ENCODE data around the gene TMEM117. TPM values are rescaled to one million over a fixed set of nuclear protein-coding genes. Genes with fewer than 3 reads are reported as not detected.

TMEM117 gene
- total RNA-seq, 1 experiment from 2014 or later: 1.1 TPM

DNA sequence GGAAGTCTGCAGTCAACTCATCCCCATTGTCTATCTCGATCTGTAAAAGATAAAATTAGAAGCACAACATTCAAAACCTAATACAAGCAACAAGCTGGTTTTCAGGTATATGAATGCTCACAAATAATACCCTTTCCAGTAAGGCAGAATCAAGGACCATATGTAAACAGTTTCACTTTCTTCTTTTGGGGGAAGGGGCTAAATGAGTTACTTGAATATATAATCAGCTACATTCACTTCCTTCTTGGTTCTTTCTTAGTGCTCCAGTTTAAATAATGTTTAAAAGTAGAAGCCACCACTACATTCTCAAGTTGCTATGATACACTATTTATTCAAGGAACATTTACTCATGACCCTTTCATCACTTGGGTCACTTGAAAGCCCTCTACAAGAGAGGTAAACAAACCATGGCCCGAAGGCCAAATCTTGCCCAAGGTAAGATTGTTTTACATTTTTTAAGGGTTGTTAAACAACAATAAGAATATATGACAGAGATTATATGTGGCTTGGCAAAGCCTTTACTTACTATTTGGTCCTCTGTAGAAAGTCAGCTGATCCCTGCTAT, 40.1 kb upstream of the TMEM117 start:
- H3K4me1 Mint-ChIP-seq (ENCODE audit: low read depth, unreplicated experiment): no peaks in the 10 kb centered on the region
- no peak for DNase-seq
- BruUV-seq (replicated peaks): no TSS peak
- peaks cover 5% of the 10 kb centered on the region for H3K36me3 Mint-ChIP-seq (ENCODE audit: insufficient read depth, unreplicated experiment)
- CTCF ChIA-PET: interaction anchor here (0.6 kb wide), 1 partner anchor 88 kb away, joined by 4 read pairs; no protein-coding TSS in a partner anchor
- no peak overlapping the region for H3K4me3 Mint-ChIP-seq (ENCODE audit: low read depth, unreplicated experiment)
- no peaks in the 10 kb centered on the region for H3K9me3 Mint-ChIP-seq (ENCODE audit: low read depth, unreplicated experiment)
- no peaks in the 10 kb centered on the region for H3K27me3 Mint-ChIP-seq (ENCODE audit: unreplicated experiment)
- H3K27ac Mint-ChIP-seq (ENCODE audit: unreplicated experiment): no peak overlapping the region
- intact Hi-C loops (cut with micrococcal nuclease; ENCODE audit: unreplicated experiment): loop anchor here (5.0 kb wide), 1 partner anchor 33 kb away; no protein-coding TSS in a partner anchor
- TF ChIP-seq, protein P1, sequence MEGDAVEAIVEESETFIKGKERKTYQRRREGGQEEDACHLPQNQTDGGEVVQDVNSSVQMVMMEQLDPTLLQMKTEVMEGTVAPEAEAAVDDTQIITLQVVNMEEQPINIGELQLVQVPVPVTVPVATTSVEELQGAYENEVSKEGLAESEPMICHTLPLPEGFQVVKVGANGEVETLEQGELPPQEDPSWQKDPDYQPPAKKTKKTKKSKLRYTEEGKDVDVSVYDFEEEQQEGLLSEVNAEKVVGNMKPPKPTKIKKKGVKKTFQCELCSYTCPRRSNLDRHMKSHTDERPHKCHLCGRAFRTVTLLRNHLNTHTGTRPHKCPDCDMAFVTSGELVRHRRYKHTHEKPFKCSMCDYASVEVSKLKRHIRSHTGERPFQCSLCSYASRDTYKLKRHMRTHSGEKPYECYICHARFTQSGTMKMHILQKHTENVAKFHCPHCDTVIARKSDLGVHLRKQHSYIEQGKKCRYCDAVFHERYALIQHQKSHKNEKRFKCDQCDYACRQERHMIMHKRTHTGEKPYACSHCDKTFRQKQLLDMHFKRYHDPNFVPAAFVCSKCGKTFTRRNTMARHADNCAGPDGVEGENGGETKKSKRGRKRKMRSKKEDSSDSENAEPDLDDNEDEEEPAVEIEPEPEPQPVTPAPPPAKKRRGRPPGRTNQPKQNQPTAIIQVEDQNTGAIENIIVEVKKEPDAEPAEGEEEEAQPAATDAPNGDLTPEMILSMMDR (IDR thresholded peaks at IDR 0.05; ENCODE audit: unreplicated experiment): no peak

DNA sequence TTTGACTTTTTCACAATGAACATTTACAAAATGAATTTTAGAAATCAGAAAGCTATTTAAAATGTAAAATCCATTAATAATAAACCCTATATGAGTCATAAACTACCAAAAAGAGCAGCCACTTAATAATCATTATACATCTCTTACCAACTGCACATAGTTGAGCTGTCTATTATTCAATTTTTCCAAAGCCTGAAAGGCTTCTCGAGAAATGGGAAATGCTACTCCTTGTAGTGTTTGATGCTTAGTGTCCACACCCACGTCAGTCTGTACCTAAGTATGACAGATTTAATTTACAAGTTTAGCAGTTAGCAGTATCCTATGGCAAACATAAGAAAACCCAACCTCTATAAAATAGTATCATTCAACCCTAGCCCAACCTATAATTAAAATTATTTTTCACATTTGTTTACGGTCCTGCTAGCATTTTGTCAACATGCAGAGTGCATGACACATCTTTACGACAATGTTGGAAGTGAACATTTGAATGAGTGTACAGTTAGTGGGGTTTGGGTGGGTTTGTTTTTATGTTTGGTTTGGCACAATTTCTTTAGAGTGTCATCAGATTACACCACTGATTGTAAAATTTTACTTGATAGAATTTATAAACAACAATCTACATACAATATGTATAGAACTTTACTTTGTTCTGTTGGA, 38.2 kb upstream of the TMEM117 start:
- Mint-ChIP-seq H3K36me3 (ENCODE audit: insufficient read depth, unreplicated experiment) (peaks cover 5% of the 10 kb centered on the region), H3K27ac (ENCODE audit: unreplicated experiment) (no peak overlapping the region), H3K9me3 (ENCODE audit: low read depth, unreplicated experiment) (no peaks in the 10 kb centered on the region), H3K4me1 (ENCODE audit: low read depth, unreplicated experiment) (no peaks in the 10 kb centered on the region), H3K27me3 (ENCODE audit: unreplicated experiment) (no peaks in the 10 kb centered on the region), H3K4me3 (ENCODE audit: low read depth, unreplicated experiment) (no peak overlapping the region)
- intact Hi-C loops (cut with micrococcal nuclease; ENCODE audit: unreplicated experiment): loop anchor here (5.0 kb wide), 1 partner anchor 35 kb away; no protein-coding TSS in a partner anchor
- no peak for DNase-seq
- CTCF ChIA-PET: no interaction called here
- no TSS peak for BruUV-seq (replicated peaks)
- TF ChIP-seq, protein P1 (IDR thresholded peaks at IDR 0.05; ENCODE audit: unreplicated experiment): no peak

DNA sequence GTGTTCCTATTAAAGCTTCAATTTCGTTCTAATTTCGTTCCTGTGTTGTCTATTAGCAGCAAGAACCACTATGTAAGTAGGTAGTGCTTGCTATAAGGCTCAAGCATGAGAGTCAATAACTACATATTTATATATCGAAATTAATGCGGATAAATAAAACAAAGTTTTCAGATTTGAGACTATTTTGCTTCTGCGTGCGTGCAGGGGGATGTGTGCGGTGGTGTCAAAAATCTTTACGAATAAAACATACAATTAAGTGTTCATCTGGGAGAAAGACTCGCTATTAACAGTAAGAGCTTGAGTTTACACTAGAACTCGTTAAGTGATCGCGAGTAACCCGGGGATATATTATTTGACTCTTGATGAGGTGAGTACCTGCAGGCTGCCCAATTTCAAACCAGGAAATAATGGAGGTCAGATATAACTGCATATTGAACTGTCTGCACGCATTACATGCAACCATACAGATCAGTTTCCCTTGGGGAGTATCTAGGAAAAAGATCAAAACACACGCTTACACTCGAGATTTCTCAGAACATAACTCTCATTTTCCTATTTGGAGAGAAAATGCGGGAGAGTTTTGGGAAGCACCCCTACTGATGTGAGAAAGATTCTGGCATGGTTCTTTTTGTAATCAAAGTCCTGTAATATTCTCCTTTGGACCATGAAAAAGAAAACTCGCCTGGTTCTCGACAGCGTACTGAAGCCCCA, 30.6 kb upstream of the TMEM117 start:
- H3K27ac Mint-ChIP-seq (ENCODE audit: unreplicated experiment): peak overlapping the region; percentile 79
- peak overlapping the region; percentile 81 for H3K4me3 Mint-ChIP-seq (ENCODE audit: low read depth, unreplicated experiment)
- intact Hi-C loops (cut with micrococcal nuclease; ENCODE audit: unreplicated experiment): no loop called here
- no peak for DNase-seq
- TF ChIP-seq, protein P1 (IDR thresholded peaks at IDR 0.05; ENCODE audit: unreplicated experiment): no peak
- TSS peak; percentile 37 for BruUV-seq (replicated peaks)
- CTCF ChIA-PET: interaction anchor here (0.7 to 2.3 kb wide), 3 partner anchors 29 to 365 kb away, joined by 3 to 10 read pairs (median 4); no protein-coding TSS in a partner anchor
- H3K4me1 Mint-ChIP-seq (ENCODE audit: low read depth, unreplicated experiment): no peaks in the 10 kb centered on the region
- H3K27me3 Mint-ChIP-seq (ENCODE audit: unreplicated experiment): no peaks in the 10 kb centered on the region
- no peaks in the 10 kb centered on the region for H3K9me3 Mint-ChIP-seq (ENCODE audit: low read depth, unreplicated experiment)
- peaks cover 28% of the 10 kb centered on the region for H3K36me3 Mint-ChIP-seq (ENCODE audit: insufficient read depth, unreplicated experiment)

DNA sequence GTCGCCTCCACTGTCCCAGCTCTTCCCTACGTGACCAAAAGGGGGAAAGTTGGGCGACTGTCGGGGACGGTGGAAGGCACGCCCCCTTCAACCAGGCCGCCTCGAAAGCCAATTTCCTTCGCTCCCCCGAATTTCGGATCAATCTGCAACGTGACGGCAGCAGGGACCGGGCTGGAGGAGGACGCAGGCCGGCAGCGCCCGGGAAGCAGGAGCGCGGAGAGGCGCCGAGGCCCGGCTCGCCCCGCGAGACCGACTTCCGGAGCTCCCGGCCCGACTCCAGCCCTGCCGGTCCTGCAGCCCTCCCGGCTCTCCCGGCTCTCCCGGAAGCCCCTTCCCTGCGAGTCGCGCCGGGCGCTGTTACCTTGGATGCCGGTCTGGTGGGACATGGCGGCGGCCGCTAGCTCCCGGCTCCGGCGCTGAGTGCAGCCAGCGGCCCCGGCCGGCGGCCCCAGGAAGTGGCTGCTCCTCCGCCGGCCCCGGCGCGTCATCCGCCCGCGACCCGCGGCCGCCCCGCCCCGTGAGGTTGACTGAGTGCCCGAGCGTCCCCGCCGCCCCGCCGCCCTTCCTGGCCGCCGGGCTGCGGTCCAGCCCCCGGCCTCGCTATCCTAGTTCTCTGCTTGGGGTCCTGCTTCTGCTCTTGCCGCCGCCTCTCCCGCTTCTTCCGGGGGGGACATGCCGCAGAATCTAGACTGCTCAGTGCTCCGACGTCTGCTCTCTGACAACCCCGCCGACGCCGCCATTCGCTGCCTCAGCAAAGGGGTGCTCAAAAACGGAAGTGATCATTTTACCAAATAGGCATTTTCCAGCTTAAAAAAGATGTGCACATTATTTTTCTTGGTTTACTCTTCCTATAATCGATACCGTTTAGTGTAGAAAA, 29.8 kb upstream of the TMEM117 start, which contains the start of gene TWF1:
Gene TWF1 (minus strand): TSS at position 458 of the 877 bp plus-strand sequence. CDS start 72 bp downstream, at position 386.
- H3K27ac Mint-ChIP-seq (ENCODE audit: unreplicated experiment): peak within 1 kb of the TSS; percentile 90
- no peaks in the 10 kb centered on the region for H3K27me3 Mint-ChIP-seq (ENCODE audit: unreplicated experiment)
- BruUV-seq (replicated peaks): no TSS peak
- CTCF ChIA-PET: interaction anchor here (0.5 to 2.3 kb wide), 3 partner anchors 30 to 145 kb away, joined by 3 to 10 read pairs (median 4); no protein-coding TSS in a partner anchor
- intact Hi-C loops (cut with micrococcal nuclease; ENCODE audit: unreplicated experiment): no loop called here
- peak within 1 kb of the TSS; percentile 81 for H3K4me3 Mint-ChIP-seq (ENCODE audit: low read depth, unreplicated experiment)
- H3K4me1 Mint-ChIP-seq (ENCODE audit: low read depth, unreplicated experiment): no peaks in the 10 kb centered on the region
- TF ChIP-seq, protein P1 (IDR thresholded peaks at IDR 0.05; ENCODE audit: unreplicated experiment): peak; percentile 32
- H3K36me3 Mint-ChIP-seq (ENCODE audit: insufficient read depth, unreplicated experiment): peaks cover 28% of the 10 kb centered on the region
- H3K9me3 Mint-ChIP-seq (ENCODE audit: low read depth, unreplicated experiment): no peaks in the 10 kb centered on the region
- DNase-seq: peak; percentile 84
